Activated CD4-positive, alpha-beta T cell treated with anti-CD3 and anti-CD28 coated beads, Interleukin-2, amount 10 ng/mL, durations not matched to agents 7 days and 5 days (primary cell): ENCODE measurements around the gene FAM219A. TPM values are rescaled to one million over a fixed set of nuclear protein-coding genes. Genes with fewer than 3 reads are reported as not detected.
"Not testable (repeated sequence)": the region's sequence is repeated elsewhere in the genome, so short reads cannot be mapped to it uniquely, and the experiment has no call there.

Experiments
- CTCF ChIA-PET: fragments of 350-600 bp; sonication (Branson Sonifier 250); formaldehyde crosslinking; loops from one replicate; lab custom pipeline; 2021; ENCODE audit warnings: antibody characterized with exemption; lab: Charles Lee
- POLR2A ChIA-PET: fragments of 350-600 bp; sonication (Branson Sonifier 250); formaldehyde crosslinking; loops from one replicate; lab custom pipeline; 2021; ENCODE audit warnings: antibody characterized with exemption; lab: Charles Lee
- DNase-seq: peaks from one replicate; pipeline ENCODE4 v3.0.0-alpha.2; 2020
- H3K27ac Mint-ChIP-seq: one replicate; pipeline ENCODE4 v1.8.0; 2021; ENCODE audit warnings: mild to moderate bottlenecking, moderate library complexity, mixed read lengths
- H3K27me3 Mint-ChIP-seq: one replicate; pipeline ENCODE4 v1.8.0; 2021; ENCODE audit warnings: mixed read lengths
- H3K36me3 Mint-ChIP-seq: one replicate; pipeline ENCODE4 v1.8.0; 2021; ENCODE audit warnings: low read depth, mixed read lengths
- H3K4me1 Mint-ChIP-seq: one replicate; pipeline ENCODE4 v1.8.0; 2021; ENCODE audit warnings: mixed read lengths
- H3K4me3 Mint-ChIP-seq: one replicate; pipeline ENCODE4 v1.8.0; 2021; ENCODE audit warnings: mild to moderate bottlenecking, moderate library complexity, mixed read lengths
- H3K9me3 Mint-ChIP-seq: one replicate; pipeline ENCODE4 v1.8.0; 2021; ENCODE audit warnings: mixed read lengths
- total RNA-seq, 2 experiments: library from RNA; stranded (reverse); gene quantifications; one replicate each; pipeline ENCODE4 v1.2.3, GENCODE V29; 2021

FAM219A gene
- total RNA-seq, 2 experiments from 2014 or later, result 11.6 to 12.7 TPM

GRCh38 chr9:34437926-34438307, 20.5 kb downstream of the FAM219A start:
- H3K9me3 Mint-ChIP-seq, H3K4me3 Mint-ChIP-seq, H3K27ac Mint-ChIP-seq, H3K27me3 Mint-ChIP-seq, H3K36me3 Mint-ChIP-seq, H3K4me1 Mint-ChIP-seq, DNase-seq: not testable (repeated sequence)
- CTCF ChIA-PET, result interaction anchor here (0.9 to 1.2 kb wide), 3 partner anchors 10 to 63 kb away, joined by 3 to 7 read pairs (median 4); no protein-coding TSS in a partner anchor
- POLR2A ChIA-PET, result interaction anchor here (0.7 kb wide), 1 partner anchor 288 kb away, joined by 3 read pairs; no protein-coding TSS in a partner anchor

GRCh38 chr9:34437006-34437925, 21.1 kb downstream of the FAM219A start:
- Mint-ChIP-seq H3K4me3 (no peak overlapping the region), H3K9me3 (no peaks in the 10 kb centered on the region), H3K36me3 (no peaks in the 10 kb centered on the region), H3K27ac (no peak overlapping the region), H3K4me1 (peaks cover 7% of the 10 kb centered on the region), H3K27me3 (no peaks in the 10 kb centered on the region)
- peak; percentile 74 for DNase-seq
- CTCF ChIA-PET, result interaction anchor here (0.8 to 1.2 kb wide), 3 partner anchors 58 to 64 kb away, joined by 3 to 4 read pairs (median 3); no protein-coding TSS in a partner anchor
- POLR2A ChIA-PET, result no interaction called here

DNA sequence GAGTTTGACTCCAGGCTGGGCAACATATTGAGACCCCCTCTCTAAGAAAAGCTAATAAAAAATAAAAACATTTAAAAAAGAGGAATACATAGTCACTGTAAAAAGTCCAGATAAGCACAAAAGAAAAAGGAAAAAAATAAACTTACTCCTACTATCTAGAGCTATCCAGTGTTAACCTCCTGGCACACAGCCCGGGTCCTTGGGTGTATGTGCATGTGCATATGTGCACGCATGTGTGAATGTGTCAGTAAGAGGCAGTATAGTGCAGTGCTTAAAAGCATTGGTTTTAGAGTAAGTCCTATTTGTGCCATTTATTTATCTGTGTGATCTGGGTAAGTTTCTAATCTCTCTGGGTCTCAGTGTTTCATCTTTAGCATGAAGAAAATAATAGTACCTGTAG, 26.7 kb downstream of the FAM219A start:
- Mint-ChIP-seq H3K36me3 (no peaks in the 10 kb centered on the region), H3K27ac (no peak overlapping the region), H3K4me3 (no peak overlapping the region), H3K4me1 (no peaks in the 10 kb centered on the region), H3K9me3 (no peaks in the 10 kb centered on the region), H3K27me3 (no peaks in the 10 kb centered on the region)
- ChIA-PET CTCF (interaction anchor here (0.5 to 1.6 kb wide), 2 partner anchors 68 to 247 kb away, joined by 3 to 4 read pairs; no protein-coding TSS in a partner anchor), POLR2A (no interaction called here)
- no peak for DNase-seq

GRCh38 chr9:34430843-34431437, 27.4 kb downstream of the FAM219A start:
- POLR2A ChIA-PET, result no interaction called here
- H3K4me1 Mint-ChIP-seq, result no peaks in the 10 kb centered on the region
- no peak overlapping the region for H3K4me3 Mint-ChIP-seq
- CTCF ChIA-PET, result interaction anchor here (0.5 to 1.6 kb wide), 5 partner anchors 14 to 246 kb away, joined by 3 to 4 read pairs (median 3); no protein-coding TSS in a partner anchor
- no peaks in the 10 kb centered on the region for H3K27me3 Mint-ChIP-seq
- no peaks in the 10 kb centered on the region for H3K9me3 Mint-ChIP-seq
- H3K27ac Mint-ChIP-seq, result no peak overlapping the region
- DNase-seq, result peak; percentile 48
- H3K36me3 Mint-ChIP-seq, result no peaks in the 10 kb centered on the region

DNA sequence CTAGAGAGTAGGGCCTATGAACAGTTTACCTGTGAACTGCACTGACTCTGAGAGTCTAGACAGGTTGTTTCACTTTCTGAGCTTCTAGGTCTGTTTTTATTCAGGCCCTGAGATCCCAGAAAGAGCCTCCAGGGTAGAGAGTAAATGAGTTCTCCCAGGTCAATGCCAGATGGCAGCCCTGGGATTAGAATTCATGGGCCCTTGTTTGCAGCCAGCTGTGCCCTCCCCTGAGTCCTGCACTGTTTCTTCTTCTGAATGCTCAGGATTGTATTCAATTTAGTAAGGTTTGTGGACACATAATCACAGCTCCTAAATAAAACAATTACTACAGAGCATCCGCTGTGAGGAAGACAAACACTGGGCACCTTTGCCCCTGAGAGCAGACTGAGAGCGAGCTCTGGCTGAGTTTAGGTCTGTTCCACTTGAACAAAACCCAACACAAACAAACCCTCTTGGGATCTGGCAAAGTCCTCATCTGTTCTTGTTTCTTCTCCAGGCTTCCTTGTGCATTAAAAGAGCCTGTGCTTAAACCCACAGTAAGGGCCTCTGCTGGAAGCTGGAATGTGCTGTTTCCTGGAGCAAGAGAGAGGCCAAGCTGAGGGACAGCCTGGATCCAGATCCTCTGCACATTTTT, 29.9 kb downstream of the FAM219A start:
- H3K4me1 Mint-ChIP-seq, result no peaks in the 10 kb centered on the region
- no peaks in the 10 kb centered on the region for H3K27me3 Mint-ChIP-seq
- H3K36me3 Mint-ChIP-seq, result no peaks in the 10 kb centered on the region
- no peak for DNase-seq
- no peaks in the 10 kb centered on the region for H3K9me3 Mint-ChIP-seq
- CTCF ChIA-PET, result interaction anchor here (0.9 kb wide), 1 partner anchor 34 kb away, joined by 3 read pairs; no protein-coding TSS in a partner anchor
- POLR2A ChIA-PET, result no interaction called here
- no peak overlapping the region for H3K27ac Mint-ChIP-seq
- H3K4me3 Mint-ChIP-seq, result no peak overlapping the region

GRCh38 chr9:34426347-34427074, 31.9 kb downstream of the FAM219A start:
- Mint-ChIP-seq H3K4me1 (no peaks in the 10 kb centered on the region), H3K4me3 (no peak overlapping the region), H3K9me3 (no peaks in the 10 kb centered on the region), H3K36me3 (no peaks in the 10 kb centered on the region), H3K27ac (no peak overlapping the region), H3K27me3 (no peaks in the 10 kb centered on the region)
- no peak for DNase-seq
- ChIA-PET POLR2A (no interaction called here), CTCF (interaction anchor here (0.6 kb wide), 1 partner anchor 512 kb away, joined by 5 read pairs; no protein-coding TSS in a partner anchor)

DNA sequence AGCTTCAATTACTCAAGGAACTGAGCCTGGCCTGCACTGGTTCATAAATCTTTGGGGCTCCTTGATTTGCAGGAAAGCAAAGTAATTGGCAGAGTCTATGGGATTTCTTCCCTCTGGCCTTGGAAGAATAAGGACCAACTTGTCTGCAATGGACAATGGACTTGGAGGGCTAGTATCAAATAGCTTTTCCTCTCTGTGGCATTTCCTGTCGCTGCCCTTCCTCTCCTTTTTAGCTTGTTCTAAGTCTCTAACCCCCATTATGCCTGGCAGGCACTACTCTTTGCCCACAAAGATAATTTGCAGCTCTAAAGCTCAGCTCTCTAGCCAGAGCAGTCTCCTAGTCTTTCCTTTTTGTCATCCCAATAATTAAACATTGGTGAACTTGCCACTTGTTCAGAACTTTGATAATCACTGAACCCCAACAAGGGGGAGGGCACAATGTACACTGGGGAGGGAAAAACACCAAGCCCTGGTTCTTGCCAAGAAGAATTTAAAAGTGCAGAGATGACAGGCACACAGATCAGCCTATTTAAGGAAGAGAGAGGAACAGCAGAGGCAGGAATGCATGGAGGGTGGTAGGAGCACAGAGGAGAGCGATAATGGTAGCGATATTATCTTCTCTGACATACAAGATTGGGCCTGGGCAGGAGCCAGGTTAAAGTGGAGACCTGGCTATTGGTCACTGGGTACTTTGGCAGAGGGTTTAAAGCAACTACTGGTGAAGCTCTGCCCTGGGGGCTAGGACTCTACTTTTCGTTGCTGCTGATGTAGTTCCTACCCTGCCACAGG, 38.5 kb downstream of the FAM219A start:
- Mint-ChIP-seq H3K36me3 (no peaks in the 10 kb centered on the region), H3K27me3 (no peaks in the 10 kb centered on the region), H3K4me1 (no peaks in the 10 kb centered on the region), H3K9me3 (no peaks in the 10 kb centered on the region), H3K27ac (no peak overlapping the region), H3K4me3 (no peak overlapping the region)
- CTCF ChIA-PET, result interaction anchor here (1.3 kb wide), 1 partner anchor 16 kb away, joined by 3 read pairs; no protein-coding TSS in a partner anchor
- POLR2A ChIA-PET, result interaction anchor here (0.5 kb wide), 1 partner anchor 119 kb away, joined by 6 read pairs; no protein-coding TSS in a partner anchor
- DNase-seq, result no peak

DNA sequence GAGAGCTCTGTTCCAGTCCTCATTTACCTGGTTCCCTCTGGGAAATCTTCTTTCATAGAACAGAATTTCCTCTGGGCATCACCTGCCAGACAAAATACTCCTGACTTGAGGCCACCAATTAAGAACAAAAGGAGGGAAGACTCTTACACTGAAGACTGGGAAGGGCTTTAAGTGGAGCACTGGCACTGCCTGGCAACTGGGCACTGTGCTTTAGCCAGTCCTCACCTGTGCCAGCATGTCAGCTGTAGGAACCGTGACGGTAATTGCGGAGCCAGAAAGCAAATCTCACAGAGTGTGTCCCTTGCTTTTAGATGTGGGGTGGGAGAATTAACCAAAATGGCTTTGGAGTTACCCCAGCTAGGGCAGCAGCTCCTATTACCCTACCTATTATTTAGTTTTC, 40.6 kb downstream of the FAM219A start:
- Mint-ChIP-seq H3K9me3 (no peaks in the 10 kb centered on the region), H3K36me3 (no peaks in the 10 kb centered on the region), H3K27ac (no peak overlapping the region), H3K4me3 (no peak overlapping the region), H3K4me1 (no peaks in the 10 kb centered on the region), H3K27me3 (no peaks in the 10 kb centered on the region)
- DNase-seq, result no peak
- ChIA-PET CTCF (no interaction called here), POLR2A (no interaction called here)

- H3K27ac Mint-ChIP-seq, result no peak overlapping the region
- ChIA-PET POLR2A (no interaction called here), CTCF (no interaction called here)
- DNase-seq, result peak; percentile 67
- no peaks in the 10 kb centered on the region for H3K9me3 Mint-ChIP-seq
- H3K36me3 Mint-ChIP-seq, result no peaks in the 10 kb centered on the region
- no peaks in the 10 kb centered on the region for H3K27me3 Mint-ChIP-seq
- no peaks in the 10 kb centered on the region for H3K4me1 Mint-ChIP-seq
- no peak overlapping the region for H3K4me3 Mint-ChIP-seq
These were observed 45.0 kb downstream of the FAM219A start for GRCh38 chr9:34413231-34413852.

DNA sequence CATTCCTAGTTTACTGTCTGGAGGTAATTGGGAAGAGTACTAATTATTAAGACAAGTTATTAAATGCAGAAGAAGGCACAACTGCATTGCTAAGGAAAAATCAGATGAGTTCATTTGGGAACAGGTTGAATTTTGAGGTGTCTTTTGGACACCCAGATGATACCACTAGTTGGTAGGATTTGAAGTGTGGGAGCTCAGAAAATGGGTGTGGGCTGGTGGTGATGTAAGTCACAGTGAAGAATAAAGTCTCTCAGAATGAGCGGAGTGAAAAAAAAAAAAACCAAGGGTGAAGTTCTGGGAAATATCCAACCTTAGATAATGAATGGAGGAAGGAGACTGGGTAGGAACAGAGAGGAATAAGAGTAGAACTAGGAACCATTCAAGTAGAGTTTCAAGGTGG, 46.0 kb downstream of the FAM219A start:
- no peaks in the 10 kb centered on the region for H3K36me3 Mint-ChIP-seq
- DNase-seq, result no peak
- ChIA-PET CTCF (no interaction called here), POLR2A (no interaction called here)
- H3K27ac Mint-ChIP-seq, result no peak overlapping the region
- no peaks in the 10 kb centered on the region for H3K27me3 Mint-ChIP-seq
- no peaks in the 10 kb centered on the region for H3K4me1 Mint-ChIP-seq
- no peaks in the 10 kb centered on the region for H3K9me3 Mint-ChIP-seq
- no peak overlapping the region for H3K4me3 Mint-ChIP-seq

DNA sequence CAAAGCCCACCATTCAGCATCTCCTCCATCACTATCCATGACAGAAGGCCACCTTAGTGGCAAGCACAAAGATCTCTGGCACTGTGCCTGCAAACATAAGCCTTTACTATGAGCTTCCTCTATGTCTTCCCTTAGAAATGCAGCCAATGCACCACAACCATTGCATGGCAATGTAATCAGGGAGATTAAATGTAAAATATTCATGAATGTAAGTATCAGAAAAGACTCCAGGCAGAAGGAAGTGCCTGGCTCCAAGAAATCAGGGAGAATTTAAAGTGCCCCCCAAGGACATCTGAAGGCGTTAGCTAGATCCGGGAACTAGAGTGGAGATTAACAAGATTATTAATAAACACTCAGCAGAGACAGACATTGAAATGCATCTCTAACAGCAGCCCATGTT, 49.2 kb downstream of the FAM219A start:
- no peak overlapping the region for H3K4me3 Mint-ChIP-seq
- CTCF ChIA-PET, result interaction anchor here (0.8 to 1.0 kb wide), 3 partner anchors 92 to 346 kb away, joined by 3 to 5 read pairs (median 3); no protein-coding TSS in a partner anchor
- DNase-seq, result no peak
- H3K4me1 Mint-ChIP-seq, result no peaks in the 10 kb centered on the region
- H3K27ac Mint-ChIP-seq, result no peak overlapping the region
- H3K9me3 Mint-ChIP-seq, result no peaks in the 10 kb centered on the region
- POLR2A ChIA-PET, result no interaction called here
- no peaks in the 10 kb centered on the region for H3K27me3 Mint-ChIP-seq
- H3K36me3 Mint-ChIP-seq, result no peaks in the 10 kb centered on the region
